OCI-LY1 (cell line): ENCODE measurements around the gene SPOCK1.

Source experiments
- H2AFZ ChIP-seq: fragments of 200-600 bp; sonication (generic), shearing (Covaris generic); 2 replicates; pipeline ENCODE4 v1.6.0; 2014; ENCODE audit warnings: antibody characterized with exemption, mild to moderate bottlenecking, low read length
- H3F3A ChIP-seq: fragments of 200-600 bp; sonication (generic), shearing (Covaris generic); 2 replicates; pipeline ENCODE4 v1.6.0; 2014; ENCODE audit warnings: mild to moderate bottlenecking, antibody characterized with exemption, low read length, moderate library complexity; ENCODE audit not compliant: insufficient read depth
- H3K27ac ChIP-seq: fragments of 200-600 bp; sonication (generic); 2 replicates; pipeline ENCODE4 v1.5.1; 2014; ENCODE audit warnings: low read length, mixed run types, mild to moderate bottlenecking, low read depth; ENCODE audit not compliant: poor library complexity, severe bottlenecking
- H3K27me3 ChIP-seq: fragments of 200-600 bp; sonication (generic); 2 replicates; pipeline ENCODE4 v1.6.0; 2014; ENCODE audit warnings: antibody characterized with exemption, mild to moderate bottlenecking, low read length, moderate library complexity; ENCODE audit not compliant: insufficient read depth
- H3K36me3 ChIP-seq: fragments of 200-600 bp; sonication (generic); 2 replicates; pipeline ENCODE4 v1.6.1; 2014; ENCODE audit warnings: mild to moderate bottlenecking, antibody characterized with exemption, low read length, moderate library complexity, mixed read lengths; ENCODE audit not compliant: insufficient read depth
- H3K4me1 ChIP-seq: fragments of 200-600 bp; sonication (generic); 2 replicates; pipeline ENCODE4 v1.5.1; 2014; ENCODE audit warnings: mild to moderate bottlenecking, low read length, moderate library complexity; ENCODE audit not compliant: insufficient read depth, severe bottlenecking
- H3K4me2 ChIP-seq: fragments of 200-600 bp; sonication (generic), shearing (Covaris generic); 2 replicates; pipeline ENCODE4 v1.6.1; 2014; ENCODE audit warnings: low read length
- H3K4me3 ChIP-seq: fragments of 200-600 bp; sonication (generic); 2 replicates; pipeline ENCODE4 v1.5.1; 2014; ENCODE audit warnings: low read length, low read depth, mild to moderate bottlenecking, mixed read lengths; ENCODE audit not compliant: poor library complexity, severe bottlenecking
- H3K79me2 ChIP-seq: fragments of 200-600 bp; shearing (Covaris generic); 2 replicates; pipeline ENCODE4 v1.6.1; 2016; ENCODE audit warnings: mixed run types, low read length, mixed read lengths; ENCODE audit not compliant: insufficient read depth
- H3K9ac ChIP-seq: fragments of 200-600 bp; sonication (generic), shearing (Covaris generic); 2 replicates; pipeline ENCODE4 v1.6.1; 2014; ENCODE audit warnings: mild to moderate bottlenecking, low read length, mixed read lengths
- H3K9me2 ChIP-seq: fragments of 200-600 bp; sonication (generic), shearing (Covaris generic); 2 replicates; pipeline ENCODE4 v1.6.1; 2014; ENCODE audit warnings: low read depth, mild to moderate bottlenecking, low read length, mixed read lengths
- H3K9me3 ChIP-seq: fragments of 200-600 bp; shearing (Covaris generic); 2 replicates; pipeline ENCODE4 v1.6.1; 2014; ENCODE audit warnings: low read length, mixed read lengths
- H4K20me1 ChIP-seq: fragments of 200-600 bp; sonication (generic), shearing (Covaris generic); 2 replicates; pipeline ENCODE4 v1.6.0; 2016; ENCODE audit warnings: mild to moderate bottlenecking, low read length; ENCODE audit not compliant: insufficient read depth
- EZH2 ChIP-seq: fragments of 200-600 bp; sonication (generic), shearing (Covaris generic); IDR thresholded peaks from 2 replicates; pipeline ENCODE4 v1.8.0; 2017; ENCODE audit warnings: borderline replicate concordance, mixed run types, mild to moderate bottlenecking, antibody characterized with exemption, low read length, moderate library complexity, mixed read lengths
- TF ChIP-seq, protein P1 (sequence below): fragments of 200-600 bp; sonication (generic), shearing (Covaris generic); IDR thresholded peaks from 2 replicates; pipeline ENCODE4 v1.5.1; 2017; ENCODE audit warnings: mild to moderate bottlenecking, antibody characterized with exemption, low read length, moderate library complexity, mixed read lengths

The SPOCK1 gene

DNA sequence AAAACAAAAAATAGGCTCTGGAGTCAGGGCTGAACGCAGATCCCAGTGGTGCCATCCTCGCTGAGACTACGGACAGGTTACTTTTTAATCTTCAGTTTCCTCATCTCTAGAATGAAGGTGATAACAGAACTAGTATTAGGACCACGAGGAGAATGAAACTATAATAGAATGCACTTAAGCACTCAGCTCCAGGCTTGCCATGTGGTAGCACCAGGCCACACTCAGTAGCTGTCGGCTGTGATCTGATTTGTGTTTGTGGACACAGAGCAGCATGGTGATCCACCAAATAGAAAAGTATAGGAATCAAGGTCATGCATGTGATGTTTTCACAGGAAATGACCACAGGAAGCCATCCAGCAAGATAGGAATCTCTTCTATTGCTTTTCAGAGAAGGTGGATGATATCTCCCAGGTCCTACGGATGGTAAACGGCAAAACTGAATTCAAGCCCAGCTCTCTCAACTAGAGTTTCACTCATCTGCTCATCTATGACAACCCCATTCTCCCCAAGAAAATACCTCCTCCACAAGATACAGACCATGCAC, 498.0 kb downstream of the SPOCK1 start:
- no peaks in the 10 kb centered on the region for H3K36me3 ChIP-seq
- H2AFZ ChIP-seq: no peak overlapping the region
- H3K27ac ChIP-seq: no peak overlapping the region
- no peaks in the 10 kb centered on the region; the same call in 1 of the 2 replicates for H3K27me3 ChIP-seq
- H4K20me1 ChIP-seq: no peaks in the 10 kb centered on the region
- no peaks in the 10 kb centered on the region for H3K4me1 ChIP-seq
- peaks cover 7% of the 10 kb centered on the region; the same call in 1 of the 2 replicates for H3K9me3 ChIP-seq
- no peaks in the 10 kb centered on the region; the same call in 1 of the 2 replicates for H3K79me2 ChIP-seq
- no peak overlapping the region for H3K4me3 ChIP-seq
- no peak for TF ChIP-seq EZH2
- TF ChIP-seq, protein P1, sequence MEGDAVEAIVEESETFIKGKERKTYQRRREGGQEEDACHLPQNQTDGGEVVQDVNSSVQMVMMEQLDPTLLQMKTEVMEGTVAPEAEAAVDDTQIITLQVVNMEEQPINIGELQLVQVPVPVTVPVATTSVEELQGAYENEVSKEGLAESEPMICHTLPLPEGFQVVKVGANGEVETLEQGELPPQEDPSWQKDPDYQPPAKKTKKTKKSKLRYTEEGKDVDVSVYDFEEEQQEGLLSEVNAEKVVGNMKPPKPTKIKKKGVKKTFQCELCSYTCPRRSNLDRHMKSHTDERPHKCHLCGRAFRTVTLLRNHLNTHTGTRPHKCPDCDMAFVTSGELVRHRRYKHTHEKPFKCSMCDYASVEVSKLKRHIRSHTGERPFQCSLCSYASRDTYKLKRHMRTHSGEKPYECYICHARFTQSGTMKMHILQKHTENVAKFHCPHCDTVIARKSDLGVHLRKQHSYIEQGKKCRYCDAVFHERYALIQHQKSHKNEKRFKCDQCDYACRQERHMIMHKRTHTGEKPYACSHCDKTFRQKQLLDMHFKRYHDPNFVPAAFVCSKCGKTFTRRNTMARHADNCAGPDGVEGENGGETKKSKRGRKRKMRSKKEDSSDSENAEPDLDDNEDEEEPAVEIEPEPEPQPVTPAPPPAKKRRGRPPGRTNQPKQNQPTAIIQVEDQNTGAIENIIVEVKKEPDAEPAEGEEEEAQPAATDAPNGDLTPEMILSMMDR: no peak
- H3K4me2 ChIP-seq: no peak overlapping the region
- no peaks in the 10 kb centered on the region for H3F3A ChIP-seq
- H3K9me2 ChIP-seq: no peaks in the 10 kb centered on the region
- H3K9ac ChIP-seq: no peak overlapping the region

DNA sequence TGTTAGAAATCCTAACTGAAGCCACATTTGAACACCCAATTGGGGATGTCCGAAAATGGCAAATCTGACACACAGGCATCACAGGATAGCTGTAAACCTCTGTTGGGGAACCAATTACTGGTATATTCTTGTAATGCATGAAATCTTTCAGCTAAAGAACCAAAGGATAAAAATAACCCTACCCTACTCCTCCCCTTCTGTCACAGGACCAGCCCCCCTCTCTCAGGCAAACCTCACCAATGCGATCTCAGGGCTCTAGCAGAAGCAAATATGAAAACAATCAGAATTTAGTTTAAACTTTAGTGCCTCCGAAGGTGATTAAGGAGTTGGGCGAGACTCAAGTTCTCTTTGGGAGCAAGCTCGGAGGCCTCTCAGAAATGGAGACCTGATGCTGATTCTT, 499.3 kb downstream of the SPOCK1 start:
- Histone ChIP-seq H3K4me2 (no peak overlapping the region), H4K20me1 (no peaks in the 10 kb centered on the region), H3K4me3 (no peak overlapping the region), H3K27ac (no peak overlapping the region), H3K27me3 (no peaks in the 10 kb centered on the region; the same call in 1 of the 2 replicates), H3K4me1 (no peaks in the 10 kb centered on the region), H3F3A (no peaks in the 10 kb centered on the region), H3K9me3 (no peaks in the 10 kb centered on the region), H3K9ac (no peak overlapping the region), H3K36me3 (no peaks in the 10 kb centered on the region), H3K79me2 (no peaks in the 10 kb centered on the region; the same call in 1 of the 2 replicates), H2AFZ (no peak overlapping the region), H3K9me2 (no peaks in the 10 kb centered on the region)
- no peak for TF ChIP-seq EZH2
- TF ChIP-seq, protein P1: no peak

DNA sequence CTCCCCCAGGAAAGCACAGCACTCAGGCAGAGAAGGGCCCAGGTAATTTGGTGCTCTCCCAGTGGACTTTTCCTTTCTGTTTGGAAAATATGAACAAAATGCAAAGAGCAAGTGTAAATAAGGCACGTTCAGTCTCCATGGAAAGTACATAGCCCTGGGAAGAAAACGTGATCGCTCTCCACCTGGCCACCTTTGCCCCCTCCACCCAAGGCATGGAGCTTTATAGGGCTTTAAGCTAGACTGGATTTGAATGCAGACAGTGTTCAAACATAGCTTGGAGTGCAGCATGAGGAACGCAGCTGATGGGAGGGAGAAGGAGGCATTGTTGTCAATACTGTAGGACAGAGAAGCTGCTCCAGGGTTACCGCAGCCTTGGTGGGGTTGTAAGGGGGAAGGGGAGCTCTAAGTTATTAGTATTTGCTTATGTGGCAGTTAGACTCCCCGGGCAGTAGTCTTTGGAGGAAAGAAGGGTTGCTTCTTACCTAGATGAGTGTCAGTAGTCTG, 500.2 kb downstream of the SPOCK1 start:
- H3K27me3 ChIP-seq: no peaks in the 10 kb centered on the region; the same call in 1 of the 2 replicates
- no peak overlapping the region for H3K4me2 ChIP-seq
- H3K9ac ChIP-seq: no peak overlapping the region
- no peak overlapping the region for H2AFZ ChIP-seq
- H3K27ac ChIP-seq: no peak overlapping the region
- no peaks in the 10 kb centered on the region; the same call in 1 of the 2 replicates for H3K79me2 ChIP-seq
- no peaks in the 10 kb centered on the region for H3K9me2 ChIP-seq
- H3K4me1 ChIP-seq: no peaks in the 10 kb centered on the region
- H3F3A ChIP-seq: no peaks in the 10 kb centered on the region
- TF ChIP-seq EZH2: no peak
- TF ChIP-seq, protein P1: no peak
- H3K4me3 ChIP-seq: no peak overlapping the region
- no peaks in the 10 kb centered on the region for H3K36me3 ChIP-seq
- H4K20me1 ChIP-seq: no peaks in the 10 kb centered on the region
- no peaks in the 10 kb centered on the region for H3K9me3 ChIP-seq
